Astrocyte (in vitro differentiated cells and primary cell): ENCODE results near the gene LRSAM1. TPM values are rescaled to one million over a fixed set of nuclear protein-coding genes. Genes with fewer than 3 reads are reported as not detected.

Experiments
- DNase-seq: peaks from one replicate; pipeline ENCODE4 v3.0.0-alpha.2; 2010; ENCODE audit warnings: low read depth
- FAIRE-seq: peaks from 2 replicates; lab custom pipeline; 2011; peaks lifted over from hg19 to GRCh38; lab: Jason Lieb, UNC
- H2AFZ ChIP-seq: 2 replicates; pipeline ENCODE4 v1.6.0; 2012; ENCODE audit warnings: low read depth, low read length, inconsistent platforms
- H3K27ac ChIP-seq: 2 replicates; pipeline ENCODE4 v1.5.1; 2011; ENCODE audit warnings: low read depth, low read length, inconsistent platforms
- H3K27me3 ChIP-seq: 2 replicates; pipeline ENCODE4 v1.6.0; 2011; ENCODE audit warnings: low read length, inconsistent platforms; ENCODE audit not compliant: insufficient read depth
- H3K36me3 ChIP-seq: 2 replicates; pipeline ENCODE4 v1.5.1; 2011; ENCODE audit warnings: low read length, inconsistent platforms; ENCODE audit not compliant: insufficient read depth
- H3K4me1 ChIP-seq: 2 replicates; pipeline ENCODE4 v1.5.1; 2011; ENCODE audit warnings: low read length, inconsistent platforms; ENCODE audit not compliant: insufficient read depth
- H3K4me2 ChIP-seq: 2 replicates; pipeline ENCODE4 v1.6.0; 2012; ENCODE audit warnings: low read length, inconsistent platforms
- H3K4me3 ChIP-seq: 2 replicates; pipeline ENCODE4 v1.5.1; 2011; ENCODE audit warnings: low read depth, mild to moderate bottlenecking, low read length, inconsistent platforms; ENCODE audit not compliant: insufficient read depth
- H3K79me2 ChIP-seq: 2 replicates; pipeline ENCODE4 v1.6.0; 2012; ENCODE audit warnings: mild to moderate bottlenecking, low read length, inconsistent platforms; ENCODE audit not compliant: insufficient read depth
- H3K9ac ChIP-seq: 2 replicates; pipeline ENCODE4 v1.6.0; 2012; ENCODE audit warnings: mild to moderate bottlenecking, low read length, inconsistent platforms
- H3K9me3 ChIP-seq: 2 replicates; pipeline ENCODE4 v1.5.1; 2012; ENCODE audit warnings: low read depth, mild to moderate bottlenecking, low read length, inconsistent platforms; ENCODE audit not compliant: insufficient read depth
- H4K20me1 ChIP-seq: 2 replicates; pipeline ENCODE4 v1.6.0; 2012; ENCODE audit warnings: low read length, inconsistent platforms; ENCODE audit not compliant: insufficient read depth
- H3K27ac Mint-ChIP-seq: one replicate; pipeline ENCODE4 v1.8.0; 2021; ENCODE audit warnings: mild to moderate bottlenecking, mixed read lengths; ENCODE audit not compliant: unreplicated experiment
- H3K27me3 Mint-ChIP-seq: one replicate; pipeline ENCODE4 v1.8.0; 2021; ENCODE audit warnings: low read depth, mixed read lengths; ENCODE audit not compliant: unreplicated experiment
- H3K36me3 Mint-ChIP-seq: one replicate; pipeline ENCODE4 v1.8.0; 2021; ENCODE audit warnings: low read depth, mixed read lengths; ENCODE audit not compliant: unreplicated experiment
- H3K4me1 Mint-ChIP-seq: one replicate; pipeline ENCODE4 v1.8.0; 2021; ENCODE audit warnings: low read depth, mixed read lengths; ENCODE audit not compliant: unreplicated experiment
- H3K4me3 Mint-ChIP-seq: one replicate; pipeline ENCODE4 v1.8.0; 2021; ENCODE audit warnings: mild to moderate bottlenecking, moderate library complexity, mixed read lengths; ENCODE audit not compliant: unreplicated experiment
- H3K9me3 Mint-ChIP-seq: one replicate; pipeline ENCODE4 v1.8.0; 2021; ENCODE audit warnings: mild to moderate bottlenecking, mixed read lengths; ENCODE audit not compliant: unreplicated experiment
- CTCF ChIP-seq: IDR thresholded peaks from 2 replicates; pipeline ENCODE4 v1.5.1; 2011; ENCODE audit warnings: low read depth, mild to moderate bottlenecking, inconsistent platforms, low read length, moderate library complexity; ENCODE audit not compliant: insufficient read depth
- EZH2 ChIP-seq: IDR thresholded peaks from 2 replicates; pipeline ENCODE4 v1.6.1; 2012; ENCODE audit warnings: mild to moderate bottlenecking, low read length, inconsistent platforms; ENCODE audit not compliant: insufficient read depth
- total RNA-seq: library from RNA; stranded (reverse); gene quantifications from 2 replicates; pipeline ENCODE4 v1.2.1, GENCODE V29; 2021

The LRSAM1 gene
- total RNA-seq, 1 donor from 2014 or later = 18.7 TPM

GRCh38 chr9:127522727-127523126, 71.4 kb downstream of the LRSAM1 start:
- TF ChIP-seq CTCF = no peak
- TF ChIP-seq EZH2 = no peak
- Histone ChIP-seq H3K36me3 (peaks cover 37% of the 10 kb centered on the region), H2AFZ (no peak overlapping the region), H3K4me3 (no peak overlapping the region), H3K79me2 (peaks cover 50% of the 10 kb centered on the region), H4K20me1 (peaks cover 8% of the 10 kb centered on the region), H3K27ac (peak overlapping the region; percentile 95), H3K9me3 (peaks cover 12% of the 10 kb centered on the region), H3K4me1 (peaks cover 67% of the 10 kb centered on the region), H3K4me2 (peak overlapping the region; percentile 15), H3K9ac (peak overlapping the region; percentile 70), H3K27me3 (no peaks in the 10 kb centered on the region)
- H3K27ac Mint-ChIP-seq = peak overlapping the region; percentile 78
- H3K36me3 Mint-ChIP-seq = peaks cover 38% of the 10 kb centered on the region
- H3K27me3 Mint-ChIP-seq = no peaks in the 10 kb centered on the region
- H3K4me3 Mint-ChIP-seq = peak overlapping the region; percentile 67
- DNase-seq (no peak), FAIRE-seq (no peak)
- peaks cover 68% of the 10 kb centered on the region for H3K4me1 Mint-ChIP-seq
- H3K9me3 Mint-ChIP-seq = peaks cover 2% of the 10 kb centered on the region

- Mint-ChIP-seq H3K36me3 (peaks cover 43% of the 10 kb centered on the region), H3K27me3 (no peaks in the 10 kb centered on the region), H3K4me1 (peaks cover 67% of the 10 kb centered on the region), H3K27ac (peak overlapping the region; percentile 96), H3K4me3 (peak overlapping the region; percentile 50), H3K9me3 (peaks cover 2% of the 10 kb centered on the region)
- peaks cover 12% of the 10 kb centered on the region for H3K9me3 ChIP-seq
- H3K36me3 ChIP-seq = peaks cover 41% of the 10 kb centered on the region
- no peaks in the 10 kb centered on the region for H3K27me3 ChIP-seq
- TF ChIP-seq CTCF = peak; percentile 52
- no peak for TF ChIP-seq EZH2
- H3K79me2 ChIP-seq = peaks cover 50% of the 10 kb centered on the region
- peaks cover 62% of the 10 kb centered on the region for H3K4me1 ChIP-seq
- peak overlapping the region; percentile 46 for H3K9ac ChIP-seq
- H3K4me2 ChIP-seq = no peak overlapping the region
- FAIRE-seq (peak; percentile 55), DNase-seq (no peak)
- H4K20me1 ChIP-seq = peaks cover 12% of the 10 kb centered on the region
- H3K4me3 ChIP-seq = no peak overlapping the region
- no peak overlapping the region for H2AFZ ChIP-seq
- H3K27ac ChIP-seq = peak overlapping the region; percentile 74
Observed at GRCh38 chr9:127523312-127523851, 72.1 kb downstream of the LRSAM1 start.

- Histone ChIP-seq H3K9ac (peak overlapping the region; percentile 46), H3K4me1 (peaks cover 59% of the 10 kb centered on the region), H3K4me3 (no peak overlapping the region), H3K4me2 (peak overlapping the region; percentile 49), H3K79me2 (peaks cover 55% of the 10 kb centered on the region), H3K36me3 (peaks cover 39% of the 10 kb centered on the region), H2AFZ (no peak overlapping the region), H3K27me3 (no peaks in the 10 kb centered on the region), H3K27ac (peak overlapping the region; percentile 74), H4K20me1 (peaks cover 18% of the 10 kb centered on the region), H3K9me3 (peaks cover 12% of the 10 kb centered on the region)
- DNase-seq (peak; percentile 77), FAIRE-seq (peak; percentile 17)
- H3K36me3 Mint-ChIP-seq = peaks cover 43% of the 10 kb centered on the region
- peak overlapping the region; percentile 67 for H3K4me3 Mint-ChIP-seq
- peak overlapping the region; percentile 96 for H3K27ac Mint-ChIP-seq
- peaks cover 2% of the 10 kb centered on the region for H3K9me3 Mint-ChIP-seq
- TF ChIP-seq EZH2 (no peak), CTCF (no peak)
- peaks cover 63% of the 10 kb centered on the region for H3K4me1 Mint-ChIP-seq
- no peaks in the 10 kb centered on the region for H3K27me3 Mint-ChIP-seq
Observed at GRCh38 chr9:127524373-127524772, 73.1 kb downstream of the LRSAM1 start.
